ENCODE results near the gene SLC25A11. TPM values are rescaled to one million over a fixed set of nuclear protein-coding genes. Genes with fewer than 3 reads are reported as not detected.
A peak's percentile ranks its signal among the peaks of the same experiment; 100 is the strongest.

Gene SLC25A11
- total RNA-seq, 4 donors from 2014 or later, result 62.4 to 120 (median 83.9) TPM

DNA sequence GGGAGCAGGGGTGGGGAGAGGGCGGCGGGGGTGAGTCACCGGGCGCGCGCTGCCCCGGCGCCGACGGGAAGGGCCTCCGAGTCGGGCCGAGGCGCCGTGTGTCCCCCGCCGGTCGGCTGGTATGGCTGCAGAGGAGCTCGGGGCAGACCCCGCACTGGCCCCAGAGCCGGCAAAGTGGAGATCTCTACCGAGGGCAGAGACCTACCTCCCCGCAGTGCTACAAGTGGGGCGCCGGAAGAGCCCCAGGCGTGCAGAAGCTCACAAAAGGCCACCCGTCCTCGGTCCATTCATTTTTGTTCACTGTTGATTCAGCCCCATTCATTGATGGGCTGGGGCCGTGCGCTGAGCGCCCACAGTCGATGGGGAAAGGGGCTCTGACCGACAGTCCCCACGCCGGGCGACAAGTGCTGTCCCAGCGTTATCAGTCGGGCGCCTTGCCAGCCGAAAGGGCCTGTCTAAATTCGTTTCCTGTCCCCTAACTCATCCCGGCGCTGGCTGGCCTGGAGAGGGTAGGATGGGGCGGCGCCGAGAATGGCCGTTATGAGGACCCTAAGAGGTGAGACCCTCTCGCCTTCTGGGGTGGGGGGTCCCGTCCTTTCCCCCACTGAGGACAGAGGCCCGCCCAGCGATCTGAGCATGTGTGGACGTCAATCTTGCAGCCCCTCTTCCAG, 10.4 kb upstream of the SLC25A11 start:
- no peaks in the 10 kb centered on the region for H3K36me3 ChIP-seq
- no peaks in the 10 kb centered on the region for H3K9me3 ChIP-seq
- in situ Hi-C loops (cut with MboI; ENCODE audit: low pct_ligation_motif_present in 1 of 4, low pct_unique_long_range_greater_than_20kb in 1 of 4, low sequenced_read_pairs in 3 of 4) (no loop called here), intact Hi-C loops (cut with DNase I; ENCODE audit: low total_unique reads) (no loop called here)
- WGBS, 2 donors (ENCODE audit: low coverage in 1 of 2), result 5% methylated on average over 43 of the region's 52 CpGs; no CpG with 5 or more reads in 1 of the 2 donors
- peak overlapping the region; percentile 95 to 100 (median 100) for H3K27ac ChIP-seq
- DNase-seq, result peak; percentile 75
- no peaks in the 10 kb centered on the region for H3K27me3 ChIP-seq
- H3K4me1 ChIP-seq, result peaks cover 22 to 46% (median 27%) of the 10 kb centered on the region in 4 donors
- TF ChIP-seq POLR2AphosphoS5 (IDR thresholded peaks at IDR 0.05) (no peak), EP300 (IDR thresholded peaks at IDR 0.05; ENCODE audit: low read depth) (no peak), CTCF (IDR thresholded peaks at IDR 0.05) (no peak), POLR2A (IDR thresholded peaks at IDR 0.05) (no peak)
- H3K4me3 ChIP-seq, result peak overlapping the region; percentile 33 to 92 (median 64)

GRCh38 chr17:4949321-4950074, 9.7 kb upstream of the SLC25A11 start:
- intact Hi-C loops (cut with DNase I; ENCODE audit: low total_unique reads), result no loop called here
- WGBS, 2 donors (ENCODE audit: low coverage in 1 of 2), result 1% methylated on average over 41 of the region's 75 CpGs; no CpG with 5 or more reads in 1 of the 2 donors
- in situ Hi-C loops (cut with MboI; ENCODE audit: low pct_ligation_motif_present in 1 of 4, low pct_unique_long_range_greater_than_20kb in 1 of 4, low sequenced_read_pairs in 3 of 4), result no loop called here
- Histone ChIP-seq H3K9me3 (no peaks in the 10 kb centered on the region), H3K4me3 (peak overlapping the region; percentile 33 to 92 (median 64)), H3K27me3 (no peaks in the 10 kb centered on the region), H3K36me3 (no peaks in the 10 kb centered on the region), H3K27ac (peak overlapping the region; percentile 95 to 100 (median 100)), H3K4me1 (peaks cover 29 to 53% (median 34%) of the 10 kb centered on the region in 4 donors)
- peak; percentile 93 for DNase-seq
- TF ChIP-seq POLR2A (IDR thresholded peaks at IDR 0.05) (no peak), POLR2AphosphoS5 (IDR thresholded peaks at IDR 0.05) (peak in 1 of 3 donors; percentile 71), EP300 (IDR thresholded peaks at IDR 0.05; ENCODE audit: low read depth) (no peak)

DNA sequence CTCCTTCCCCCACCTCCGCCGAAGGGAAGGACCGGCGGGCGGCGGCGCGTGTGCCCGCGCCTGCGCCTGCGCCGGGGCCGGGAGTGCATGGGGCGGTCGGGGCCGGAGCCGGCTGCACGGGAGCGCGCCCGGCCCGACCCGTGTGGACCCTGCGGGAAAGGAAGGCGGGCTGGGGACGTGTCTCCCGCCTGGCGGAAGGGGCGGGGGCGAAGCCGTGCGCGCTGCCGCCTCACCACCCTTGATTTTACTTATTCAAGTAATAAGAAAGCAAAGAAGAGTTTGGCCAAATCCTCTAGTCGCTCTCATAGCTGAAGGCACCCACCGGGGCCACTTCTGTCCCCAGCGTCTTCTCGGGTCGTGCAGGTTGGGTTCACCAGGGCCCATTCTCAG, 9.1 kb upstream of the SLC25A11 start:
- peak overlapping the region; percentile 95 to 100 (median 100) for H3K27ac ChIP-seq
- in situ Hi-C loops (cut with MboI; ENCODE audit: low pct_ligation_motif_present in 1 of 4, low pct_unique_long_range_greater_than_20kb in 1 of 4, low sequenced_read_pairs in 3 of 4), result no loop called here
- intact Hi-C loops (cut with DNase I; ENCODE audit: low total_unique reads), result no loop called here
- peak overlapping the region; percentile 33 to 92 (median 64) for H3K4me3 ChIP-seq
- H3K27me3 ChIP-seq, result no peaks in the 10 kb centered on the region
- peak; percentile 87 for DNase-seq
- no peaks in the 10 kb centered on the region for H3K9me3 ChIP-seq
- H3K36me3 ChIP-seq, result no peaks in the 10 kb centered on the region
- H3K4me1 ChIP-seq, result peaks cover 29 to 54% (median 37%) of the 10 kb centered on the region in 4 donors
- WGBS, 2 donors (ENCODE audit: low coverage in 1 of 2), result 1% methylated on average over 40 of the region's 40 CpGs; no CpG with 5 or more reads in 1 of the 2 donors
- TF ChIP-seq POLR2A (IDR thresholded peaks at IDR 0.05), result no peak
- TF ChIP-seq POLR2AphosphoS5 (IDR thresholded peaks at IDR 0.05), result peak; percentile 24 to 54 (median 44)
- TF ChIP-seq CTCF (IDR thresholded peaks at IDR 0.05), result no peak
- no peak for TF ChIP-seq EP300 (IDR thresholded peaks at IDR 0.05; ENCODE audit: low read depth)

DNA sequence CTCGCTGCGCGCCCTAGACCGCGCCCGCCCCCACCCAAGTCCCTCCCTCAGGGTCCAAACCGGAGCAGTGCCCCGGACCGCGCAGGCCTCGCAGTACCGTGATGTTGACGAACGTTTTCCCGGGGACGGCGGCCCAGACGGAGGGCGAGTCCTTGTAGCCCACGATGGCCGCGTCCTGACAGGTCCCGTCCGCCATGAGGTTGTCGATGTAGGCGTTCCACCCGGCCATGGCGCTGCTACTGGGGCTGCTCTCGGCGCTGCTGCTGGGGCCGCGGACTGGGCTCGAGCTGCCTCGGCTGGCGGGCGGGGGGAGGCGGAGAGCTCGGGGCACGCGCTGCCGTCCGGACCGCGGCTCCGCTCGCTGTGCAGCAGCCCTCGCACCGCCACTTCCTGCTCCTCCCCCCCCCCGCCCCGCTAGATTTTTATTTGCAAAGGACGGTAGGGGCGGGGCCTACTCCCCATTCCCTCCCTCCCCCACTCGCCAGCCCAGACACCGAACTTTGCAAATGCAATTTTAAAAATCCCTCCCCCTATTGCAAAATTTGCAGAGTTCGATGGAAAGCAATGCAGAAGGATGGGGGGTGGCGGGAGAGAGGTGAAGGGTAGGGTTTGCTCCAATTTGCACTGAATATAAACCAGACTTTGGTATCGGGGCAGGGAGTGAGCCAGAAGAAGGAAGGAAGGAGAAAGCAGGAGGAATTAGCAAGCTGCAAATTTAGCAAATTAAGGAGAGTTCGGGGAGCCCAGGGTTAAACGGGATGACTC, 8.5 kb upstream of the SLC25A11 start, which contains the start of gene PFN1:
TSS of gene PFN1 (minus strand) at position 365 of the 765 bp plus-strand sequence. CDS start at position 229, 136 bp downstream.
- DNase-seq, result peak; percentile 94

More for the DNA sequence above, 8.5 kb upstream of the SLC25A11 start, which contains the start of gene PFN1:
- H3K27me3 ChIP-seq, result no peaks in the 10 kb centered on the region
- 0% methylated on average over 5 to 43 of the region's 59 CpGs for WGBS, 2 donors (ENCODE audit: low coverage in 1 of 2)
- peak within 1 kb of the TSS; percentile 52 to 100 (median 84) for H3K4me3 ChIP-seq
- in situ Hi-C loops (cut with MboI; ENCODE audit: low pct_ligation_motif_present in 1 of 4, low pct_unique_long_range_greater_than_20kb in 1 of 4, low sequenced_read_pairs in 3 of 4) (no loop called here), intact Hi-C loops (cut with DNase I; ENCODE audit: low total_unique reads) (no loop called here)
- peak within 1 kb of the TSS; percentile 95 to 100 (median 100) for H3K27ac ChIP-seq
- peaks cover 29 to 50% (median 40%) of the 10 kb centered on the region in 4 donors for H3K4me1 ChIP-seq
- TF ChIP-seq POLR2AphosphoS5 (IDR thresholded peaks at IDR 0.05), result peak; percentile 73 to 96 (median 92)
- no peak for TF ChIP-seq EP300 (IDR thresholded peaks at IDR 0.05; ENCODE audit: low read depth)
- TF ChIP-seq POLR2A (IDR thresholded peaks at IDR 0.05), result peak; percentile 97
- H3K9me3 ChIP-seq, result no peaks in the 10 kb centered on the region
- H3K36me3 ChIP-seq, result peaks cover 0 to 1% (median 0%) of the 10 kb centered on the region in 4 donors

All from transverse colon (tissue), 4 donors.